DND-41 (cell line): ENCODE measurements around the gene AP2A2.

Experiments used
- EZH2 ChIP-seq: IDR thresholded peaks from 3 replicates; pipeline ENCODE4 v1.6.1; 2012; ENCODE audit warnings: borderline replicate concordance, low read depth, mild to moderate bottlenecking, moderate library complexity, low read length, inconsistent platforms; ENCODE audit not compliant: severe bottlenecking
- TF ChIP-seq, protein P1 (sequence below): IDR thresholded peaks from 2 replicates; pipeline ENCODE4 v1.5.1; 2012; ENCODE audit warnings: borderline replicate concordance, low read length, moderate library complexity, mild to moderate bottlenecking; ENCODE audit not compliant: poor library complexity, severe bottlenecking; ENCODE audit errors: extremely low read depth

DNA sequence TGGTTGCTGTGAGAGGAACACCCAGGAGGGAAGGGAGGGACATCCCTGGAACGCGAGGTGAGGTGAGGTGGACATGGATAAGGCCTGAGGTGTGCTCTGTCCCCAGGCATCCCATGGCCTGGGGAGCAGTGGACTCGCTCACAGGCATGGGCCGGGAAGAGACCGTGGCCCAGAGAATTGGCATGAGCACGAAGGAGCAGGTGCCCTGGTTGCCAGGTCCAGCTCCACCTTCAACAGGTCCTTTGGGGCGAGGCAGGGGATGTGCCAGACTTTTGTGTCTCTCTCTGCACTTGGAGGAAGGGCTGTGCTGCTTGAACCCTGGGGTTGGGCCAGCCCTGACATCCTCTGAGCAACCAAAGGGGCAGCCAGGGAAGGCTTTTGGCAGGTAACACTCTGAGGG is 89.4 kb downstream of the AP2A2 start:
- TF ChIP-seq, protein P1, sequence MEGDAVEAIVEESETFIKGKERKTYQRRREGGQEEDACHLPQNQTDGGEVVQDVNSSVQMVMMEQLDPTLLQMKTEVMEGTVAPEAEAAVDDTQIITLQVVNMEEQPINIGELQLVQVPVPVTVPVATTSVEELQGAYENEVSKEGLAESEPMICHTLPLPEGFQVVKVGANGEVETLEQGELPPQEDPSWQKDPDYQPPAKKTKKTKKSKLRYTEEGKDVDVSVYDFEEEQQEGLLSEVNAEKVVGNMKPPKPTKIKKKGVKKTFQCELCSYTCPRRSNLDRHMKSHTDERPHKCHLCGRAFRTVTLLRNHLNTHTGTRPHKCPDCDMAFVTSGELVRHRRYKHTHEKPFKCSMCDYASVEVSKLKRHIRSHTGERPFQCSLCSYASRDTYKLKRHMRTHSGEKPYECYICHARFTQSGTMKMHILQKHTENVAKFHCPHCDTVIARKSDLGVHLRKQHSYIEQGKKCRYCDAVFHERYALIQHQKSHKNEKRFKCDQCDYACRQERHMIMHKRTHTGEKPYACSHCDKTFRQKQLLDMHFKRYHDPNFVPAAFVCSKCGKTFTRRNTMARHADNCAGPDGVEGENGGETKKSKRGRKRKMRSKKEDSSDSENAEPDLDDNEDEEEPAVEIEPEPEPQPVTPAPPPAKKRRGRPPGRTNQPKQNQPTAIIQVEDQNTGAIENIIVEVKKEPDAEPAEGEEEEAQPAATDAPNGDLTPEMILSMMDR: no peak
- no peak for TF ChIP-seq EZH2
